GM18505 (cell line): ENCODE measurements around the gene RBM39.

Experiments
- ATAC-seq: cut with Tn5 transposase; IDR thresholded peaks from one replicate; pipeline ENCODE4 v1.9.1; 2021; ENCODE audit not compliant: unreplicated experiment
- POLR2A ChIP-seq: IDR thresholded peaks from 4 replicates; pipeline ENCODE4 v1.6.1; 2011; ENCODE audit warnings: borderline replicate concordance; ENCODE audit not compliant: insufficient read depth, insufficient read length; ENCODE audit errors: extremely low read depth

The RBM39 gene

GRCh38 chr20:35681960-35682359 is 60.1 kb downstream of the RBM39 start:
- ATAC-seq: no peak
- no peak for TF ChIP-seq POLR2A

GRCh38 chr20:35680452-35681183 is 61.4 kb downstream of the RBM39 start:
- ATAC-seq: no peak
- no peak for TF ChIP-seq POLR2A

- no peak for ATAC-seq
Observed at GRCh38 chr20:35674921-35675320, 67.1 kb downstream of the RBM39 start.

GRCh38 chr20:35673884-35674283 is 68.2 kb downstream of the RBM39 start:
- TF ChIP-seq POLR2A: no peak
- ATAC-seq: no peak

More at GRCh38 chr20:35674921-35675320, 67.1 kb downstream of the RBM39 start:
- no peak for TF ChIP-seq POLR2A

- no peak for ATAC-seq
- TF ChIP-seq POLR2A: no peak
Observed at GRCh38 chr20:35669681-35670080, 72.4 kb downstream of the RBM39 start.

DNA sequence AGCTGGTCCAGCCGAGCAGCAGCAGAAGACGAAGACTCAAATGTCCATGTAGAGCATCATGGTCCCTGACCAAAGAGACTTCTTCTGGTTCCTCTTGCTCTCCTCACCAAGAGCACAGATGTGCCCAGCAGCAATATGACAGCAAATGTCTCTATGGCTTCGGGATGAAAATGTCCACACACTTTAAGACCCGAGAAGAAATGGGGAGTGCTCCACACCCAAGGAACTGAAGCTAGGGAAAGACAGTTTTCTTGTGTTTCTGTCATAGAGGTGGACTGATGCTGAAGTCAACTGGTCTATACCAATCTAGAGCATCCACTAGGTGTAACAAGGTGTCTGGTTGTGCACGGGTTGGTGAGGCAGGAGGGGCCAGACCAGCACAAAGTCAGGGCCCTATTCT is 72.8 kb downstream of the RBM39 start:
- no peak for TF ChIP-seq POLR2A
- no peak for ATAC-seq

DNA sequence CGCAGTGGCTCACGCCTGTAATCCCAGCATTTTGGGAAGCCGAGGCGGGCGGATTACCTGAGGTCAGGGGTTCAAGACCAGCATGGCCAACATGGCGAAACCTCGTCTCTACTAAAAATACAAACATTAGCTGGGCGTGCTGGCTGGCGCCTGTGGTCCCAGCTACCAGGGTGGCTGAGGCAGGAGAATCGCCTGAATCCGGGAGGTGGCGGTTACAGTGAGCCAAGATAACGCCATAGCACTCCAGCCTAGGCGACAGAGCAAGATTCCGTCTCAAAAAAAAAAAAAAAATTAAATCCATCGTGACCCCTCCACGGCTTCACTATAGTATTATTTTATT is 76.1 kb downstream of the RBM39 start:
- TF ChIP-seq POLR2A: no peak
- ATAC-seq: no peak

DNA sequence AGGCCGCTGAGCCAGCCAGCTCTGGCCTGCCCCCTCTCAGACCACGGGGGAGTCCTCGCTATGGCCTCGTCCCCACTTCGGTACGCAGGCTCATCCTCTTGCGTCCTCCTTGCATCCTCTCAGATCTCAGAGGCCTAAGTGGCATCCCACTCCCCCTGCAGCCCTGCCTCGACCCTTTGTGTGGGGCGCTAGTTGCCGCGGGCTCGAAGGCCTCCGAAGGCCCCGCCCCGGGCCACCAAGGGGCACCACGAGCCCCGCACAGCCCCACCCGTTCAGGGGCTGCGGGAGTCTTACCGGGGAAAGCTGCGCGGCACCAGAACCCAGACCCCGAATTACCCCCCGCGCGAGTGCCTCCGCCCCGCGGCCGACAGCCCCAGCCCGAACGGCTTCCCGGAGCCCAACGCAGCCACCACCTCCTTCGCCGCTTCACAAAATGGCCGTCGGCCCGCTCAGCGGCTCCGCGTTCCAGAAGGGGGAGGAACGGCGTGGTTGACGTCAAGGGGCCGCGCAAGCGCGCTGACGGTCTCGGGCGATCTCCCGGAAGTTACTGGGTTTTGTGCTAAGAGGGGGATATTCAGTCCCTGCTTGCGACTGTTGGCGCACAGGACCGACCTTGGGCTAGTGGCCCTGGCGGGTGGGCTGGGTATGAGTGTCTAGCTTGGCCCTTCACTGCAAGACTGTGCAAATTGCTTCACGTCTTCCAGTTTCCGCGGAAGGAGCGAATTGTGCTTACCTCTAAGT is 77.4 kb downstream of the RBM39 start, which contains the start of the genes CPNE1 and RBM12:
Gene CPNE1 (minus strand): TSS at position 435 of the 741 bp plus-strand sequence. CDS start 31,977 bp downstream, outside the sequence.
Gene RBM12 (minus strand): TSS at position 435 of the 741 bp plus-strand sequence. CDS start 9,578 bp downstream, outside the sequence.
- ATAC-seq: peak; percentile 71
- peak; percentile 98 for TF ChIP-seq POLR2A

DNA sequence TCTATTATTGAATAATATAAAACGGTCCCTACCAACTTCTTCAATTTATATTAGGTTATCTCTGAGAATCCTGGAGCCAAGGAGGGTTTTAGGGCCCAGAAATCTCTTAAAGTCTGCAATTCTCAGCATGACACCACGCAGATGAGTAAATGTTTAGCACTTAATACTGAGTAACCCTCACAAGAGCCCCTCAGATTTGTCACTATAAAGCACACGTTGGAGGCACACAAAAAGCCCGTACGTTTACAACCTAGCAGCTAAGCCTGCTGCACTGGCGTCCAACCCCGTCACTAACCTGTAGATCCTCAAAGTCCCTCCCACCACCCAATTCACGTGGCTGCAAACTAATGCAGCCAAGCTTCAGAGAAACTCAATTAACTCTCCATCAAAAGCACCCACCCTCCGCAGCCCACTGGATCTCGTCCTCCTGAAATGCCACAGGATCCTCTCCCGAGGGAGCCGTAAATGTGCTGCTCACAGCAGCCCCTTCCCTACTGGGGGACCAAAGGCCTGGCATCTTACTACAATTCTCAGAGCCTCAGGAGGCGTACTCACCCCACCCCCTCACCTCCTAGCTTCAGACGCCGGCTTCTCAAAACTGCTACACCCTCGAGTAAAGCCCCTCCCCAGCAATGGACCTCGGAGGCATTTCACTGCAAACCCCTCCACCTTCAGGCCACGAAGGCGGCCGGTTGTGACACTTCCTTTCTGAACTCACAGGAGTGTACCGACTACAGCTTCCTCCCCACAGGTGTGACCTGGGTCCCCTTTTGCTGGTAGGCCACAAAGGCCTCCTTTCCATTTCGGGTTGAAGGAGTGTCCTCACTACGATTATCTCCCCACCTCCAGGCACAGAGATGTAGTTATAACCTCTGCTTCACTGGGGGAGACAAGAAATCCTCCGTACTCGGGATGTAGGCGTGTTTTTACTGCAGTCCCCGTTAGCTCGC is 78.3 kb downstream of the RBM39 start:
- no peak for TF ChIP-seq POLR2A
- ATAC-seq: peak; percentile 26

GRCh38 chr20:35662551-35662950 is 79.5 kb downstream of the RBM39 start:
- ATAC-seq: no peak
- TF ChIP-seq POLR2A: no peak

GRCh38 chr20:35661908-35662307 is 80.2 kb downstream of the RBM39 start:
- ATAC-seq: no peak
- no peak for TF ChIP-seq POLR2A

GRCh38 chr20:35661053-35661452 is 81.0 kb downstream of the RBM39 start:
- no peak for TF ChIP-seq POLR2A
- no peak for ATAC-seq
